K562 (cell line): ENCODE results near the gene TMEM222. TPM values are rescaled to one million over a fixed set of nuclear protein-coding genes. Genes with fewer than 3 reads are reported as not detected.

ENCODE experiments used
- CXXC5 ChIP-seq: fragments of 250-450 bp; sonication (Bioruptor Pico); IDR thresholded peaks from 2 replicates; pipeline ENCODE4 v1.8.0; 2022; ENCODE audit warnings: inconsistent platforms, mild to moderate bottlenecking, moderate library complexity
- GABPB1 ChIP-seq: sonication (generic); formaldehyde crosslinking; IDR thresholded peaks from 2 replicates; pipeline ENCODE4 v1.8.0; 2022; ENCODE audit warnings: mild to moderate bottlenecking, missing genetic modification reagents
- HNRNPL ChIP-seq: fragments of 200-400 bp; formaldehyde crosslinking; IDR thresholded peaks from 2 replicates; pipeline ENCODE4 v1.6.1; 2017; ENCODE audit warnings: low read depth, mild to moderate bottlenecking, low read length
- IFI16 ChIP-seq: fragments of 250-450 bp; sonication (Bioruptor Pico); IDR thresholded peaks from 2 replicates; pipeline ENCODE4 v2.1.2; 2022; ENCODE audit warnings: mild to moderate bottlenecking, inconsistent platforms
- KAT7 ChIP-seq: sonication (generic); formaldehyde crosslinking; IDR thresholded peaks from 2 replicates; pipeline ENCODE4 v1.8.0; 2022; ENCODE audit warnings: missing genetic modification reagents, mild to moderate bottlenecking, borderline replicate concordance
- KLF10 ChIP-seq: fragments of 250-450 bp; sonication (Bioruptor Pico); IDR thresholded peaks from 2 replicates; pipeline ENCODE4 v1.6.1; 2021; ENCODE audit warnings: matching md5 sums
- MYBL2 ChIP-seq, 2 experiments: fragments of 450-650 bp in 1 of 2; sonication (generic) in 1 of 2; formaldehyde crosslinking in 1 of 2; IDR thresholded peaks; 2 replicates each; pipeline versions ENCODE4 v1.6.1 to v1.8.1; 2017 to 2022; ENCODE audit warnings: borderline replicate concordance in 1 of 2, inconsistent platforms in 1 of 2, low read depth in 1 of 2, mild to moderate bottlenecking in 1 of 2, missing genetic modification reagents in 1 of 2, moderate library complexity in 1 of 2
- NKRF ChIP-seq: fragments of 450-650 bp; IDR thresholded peaks from 2 replicates; pipeline ENCODE4 v1.6.1; 2016; ENCODE audit warnings: borderline replicate concordance
- PHF20 ChIP-seq: fragments of 450-650 bp; IDR thresholded peaks from 2 replicates; pipeline ENCODE4 v1.6.1; 2018; ENCODE audit not compliant: partially characterized antibody
- TCF3 ChIP-seq: sonication (generic); formaldehyde crosslinking; IDR thresholded peaks from 2 replicates; pipeline ENCODE4 v1.4.0; 2020; ENCODE audit warnings: mild to moderate bottlenecking, missing genetic modification reagents
- ZBTB49 ChIP-seq: sonication (generic); formaldehyde crosslinking; IDR thresholded peaks from 2 replicates; pipeline ENCODE4 v1.8.0; 2022; ENCODE audit warnings: missing genetic modification reagents, mild to moderate bottlenecking, borderline replicate concordance
- ZBTB7A ChIP-seq: IDR thresholded peaks from 2 replicates; pipeline ENCODE4 v1.6.1; 2011; ENCODE audit warnings: low read depth, mild to moderate bottlenecking, low read length, moderate library complexity, borderline replicate concordance; ENCODE audit not compliant: control insufficient read depth
- ZNF133 ChIP-seq: fragments of 250-450 bp; sonication (Bioruptor Pico); IDR thresholded peaks from 2 replicates; pipeline ENCODE4 v1.4.0; 2020; ENCODE audit warnings: mild to moderate bottlenecking
- ZNF140 ChIP-seq: fragments of 250-450 bp; sonication (Bioruptor Pico); IDR thresholded peaks from 2 replicates; pipeline ENCODE4 v1.8.0; 2021; ENCODE audit warnings: moderate library complexity, mild to moderate bottlenecking, inconsistent platforms
- ZNF253 ChIP-seq: fragments of 250-450 bp; sonication (Bioruptor Pico); conservative IDR thresholded peaks from 2 replicates; pipeline ENCODE4 v1.6.1; 2021; ENCODE audit warnings: mild to moderate bottlenecking
- ZNF384 ChIP-seq: IDR thresholded peaks from 2 replicates; pipeline ENCODE4 v1.6.1; 2012; ENCODE audit warnings: low read depth, low read length, improper control_type of control experiment
- ZNF408 ChIP-seq: fragments of 250-450 bp; sonication (Bioruptor Pico); IDR thresholded peaks from 2 replicates; pipeline ENCODE4 v1.4.0; 2020; ENCODE audit warnings: low read depth, mild to moderate bottlenecking, moderate library complexity
- ZNF445 ChIP-seq: fragments of 250-450 bp; sonication (Bioruptor Pico); IDR thresholded peaks from 2 replicates; pipeline ENCODE4 v1.4.0; 2020; ENCODE audit warnings: low read depth, mild to moderate bottlenecking, moderate library complexity
- ZNF449 ChIP-seq: fragments of 250-450 bp; sonication (Bioruptor Pico); IDR thresholded peaks from 2 replicates; pipeline ENCODE4 v1.8.0; 2022; ENCODE audit warnings: moderate library complexity, mild to moderate bottlenecking, inconsistent platforms
- polyA plus RNA-seq, 8 experiments: library from polyadenylated mRNA; depleted of rRNA in 4 of 8; stranded (reverse) in 5 of 8; unstranded in 3 of 8; fragments of >200 nt; fragmentation: Nextera tagmentation in 2 of 8; fragmentation: Illumina TruSeq in 1 of 8; extraction: Ambion mirVana in 2 of 8; extraction: Trizol in 1 of 8; gene quantifications; 2 replicates each; pipeline versions ENCODE4 v1.2.1 to v1.2.3, GENCODE V29; 2011 to 2014; ENCODE audit warnings: inconsistent platforms in 1 of 8, missing spikeins in 1 of 8
- total RNA-seq, 7 experiments: library from RNA; depleted of rRNA in 6 of 7; stranded (reverse); fragments of >200 nt in 6 of 7; fragmentation: Illumina TruSeq in 2 of 7; extraction: Trizol in 2 of 7; gene quantifications; 2 replicates each; pipeline versions ENCODE4 v1.2.1 to v1.2.3, GENCODE V29; 2011 to 2021; ENCODE audit warnings: low replicate concordance in 1 of 7
- TF ChIP-seq, protein P1 (sequence below): IDR thresholded peaks from 3 replicates; pipeline ENCODE4 v1.6.1; 2011; ENCODE audit warnings: borderline replicate concordance, mild to moderate bottlenecking; ENCODE audit not compliant: insufficient read length, insufficient read depth

TMEM222 gene
- total and polyA plus RNA-seq, 9 of the 15 experiments (the other 6 are each of a cell fraction or from before 2014, with no cell fraction given) = 6.9 to 48.0 (median 32.8) TPM

GRCh38 chr1:27342778-27343638, 21.0 kb downstream of the TMEM222 start (continued):
- no peak for TF ChIP-seq NKRF
- TF ChIP-seq GABPB1 (CRISPR knock-in tag) = peak; percentile 15; the same call in 1 of the 2 replicates
- TF ChIP-seq KLF10 (CRISPR knock-in tag) = no peak
- TF ChIP-seq ZNF449 (CRISPR knock-in tag) = no peak
- TF ChIP-seq IFI16 (CRISPR knock-in tag) = no peak
- 0 out of 2 replicates have a peak, but pooled peaks have one; percentile 41 for TF ChIP-seq TCF3 (CRISPR knock-in tag)
- TF ChIP-seq ZNF140 (CRISPR knock-in tag) = no peak
- TF ChIP-seq, protein P1, sequence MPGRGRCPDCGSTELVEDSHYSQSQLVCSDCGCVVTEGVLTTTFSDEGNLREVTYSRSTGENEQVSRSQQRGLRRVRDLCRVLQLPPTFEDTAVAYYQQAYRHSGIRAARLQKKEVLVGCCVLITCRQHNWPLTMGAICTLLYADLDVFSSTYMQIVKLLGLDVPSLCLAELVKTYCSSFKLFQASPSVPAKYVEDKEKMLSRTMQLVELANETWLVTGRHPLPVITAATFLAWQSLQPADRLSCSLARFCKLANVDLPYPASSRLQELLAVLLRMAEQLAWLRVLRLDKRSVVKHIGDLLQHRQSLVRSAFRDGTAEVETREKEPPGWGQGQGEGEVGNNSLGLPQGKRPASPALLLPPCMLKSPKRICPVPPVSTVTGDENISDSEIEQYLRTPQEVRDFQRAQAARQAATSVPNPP = no peak
- no peak for TF ChIP-seq MYBL2 (IDR thresholded peaks at IDR 0.05; ENCODE audit: low read depth)
- no peak for TF ChIP-seq MYBL2 (CRISPR knock-in tag; IDR thresholded peaks at IDR 0.05; ENCODE audit: borderline replicate concordance)
- peak; percentile 19 for TF ChIP-seq PHF20
- no peak for TF ChIP-seq ZBTB7A
- no peak for TF ChIP-seq ZBTB49
- no peak for TF ChIP-seq ZNF408 (CRISPR knock-in tag)
- no peak for TF ChIP-seq CXXC5 (CRISPR knock-in tag)
- no peak for TF ChIP-seq ZNF445 (CRISPR knock-in tag)
- no peak for TF ChIP-seq ZNF133 (CRISPR knock-in tag)
- no peak for TF ChIP-seq ZNF253
- no peak for TF ChIP-seq ZNF384
- 0 out of 2 replicates have a peak, but pooled peaks have one; percentile 54 for TF ChIP-seq KAT7 (CRISPR knock-in tag)
- TF ChIP-seq HNRNPL = no peak
